ENCODE measurements around the gene NHLH1. TPM values are rescaled to one million over a fixed set of nuclear protein-coding genes. Genes with fewer than 3 reads are reported as not detected.

NHLH1 gene
- total and polyA plus RNA-seq, 4 donors = 0.08 TPM; not detected in 3

GRCh38 chr1:160410406-160411005 lies 43.6 kb downstream of the NHLH1 start:
- Histone ChIP-seq H3K4me3 (ENCODE audit: low read depth in 1 of 3, low read length in 3 of 3) (no peak overlapping the region), H3K9me3 (ENCODE audit: control insufficient read depth in 4 of 4, low read length in 3 of 4) (no peaks in the 10 kb centered on the region), H3K4me1 (ENCODE audit: control insufficient read depth in 4 of 4, insufficient read depth in 4 of 4, low read length in 3 of 4) (no peaks in the 10 kb centered on the region), H3K27me3 (ENCODE audit: control insufficient read depth in 4 of 4, insufficient read depth in 4 of 4, low read length in 3 of 4) (peaks cover 0 to 2% (median 0%) of the 10 kb centered on the region in 4 donors), H3K36me3 (ENCODE audit: control insufficient read depth in 4 of 4, insufficient read depth in 3 of 4, low read depth in 1 of 4, low read length in 3 of 4) (no peaks in the 10 kb centered on the region), H3K27ac (ENCODE audit: low read depth in 1 of 2, low read length in 2 of 2) (no peak overlapping the region), H3K9ac (ENCODE audit: low read depth in 1 of 2, low read length in 2 of 2) (no peak overlapping the region)
- DNase-seq (ENCODE audit: low spot score) = no peak
- 87% methylated on average over 19 of the region's 19 CpGs for WGBS
- TF ChIP-seq SP1 (IDR thresholded peaks at IDR 0.05) (no peak), ATF3 (IDR thresholded peaks at IDR 0.05) (no peak), ZBTB33 (IDR thresholded peaks at IDR 0.05) (no peak), MAX (IDR thresholded peaks at IDR 0.05) (no peak), HNF4G (IDR thresholded peaks at IDR 0.05) (no peak), EGR1 (IDR thresholded peaks at IDR 0.05; ENCODE audit: low read depth in 2 of 2) (no peak), HNF4A (conservative IDR thresholded peaks at IDR 0.05) (no peak), GABPA (IDR thresholded peaks at IDR 0.05 in 1 of 2, conservative IDR thresholded peaks at IDR 0.05 in 1 of 2) (no peak)

GRCh38 chr1:160411271-160412027 lies 44.6 kb downstream of the NHLH1 start:
- Histone ChIP-seq H3K36me3 (ENCODE audit: control insufficient read depth in 4 of 4, insufficient read depth in 3 of 4, low read depth in 1 of 4, low read length in 3 of 4) (no peaks in the 10 kb centered on the region), H3K27me3 (ENCODE audit: control insufficient read depth in 4 of 4, insufficient read depth in 4 of 4, low read length in 3 of 4) (peaks cover 0 to 2% (median 0%) of the 10 kb centered on the region in 4 donors), H3K9me3 (ENCODE audit: control insufficient read depth in 4 of 4, low read length in 3 of 4) (no peaks in the 10 kb centered on the region), H3K9ac (ENCODE audit: low read depth in 1 of 2, low read length in 2 of 2) (no peak overlapping the region), H3K27ac (ENCODE audit: low read depth in 1 of 2, low read length in 2 of 2) (no peak overlapping the region), H3K4me3 (ENCODE audit: low read depth in 1 of 3, low read length in 3 of 3) (no peak overlapping the region), H3K4me1 (ENCODE audit: control insufficient read depth in 4 of 4, insufficient read depth in 4 of 4, low read length in 3 of 4) (no peaks in the 10 kb centered on the region)
- TF ChIP-seq FOXA2 (IDR thresholded peaks at IDR 0.05) = no peak
- no peak for TF ChIP-seq ATF3 (IDR thresholded peaks at IDR 0.05)
- TF ChIP-seq CTCF (IDR thresholded peaks at IDR 0.05; ENCODE audit: low read depth, low read length, missing input control) = no peak
- no peak for TF ChIP-seq REST (IDR thresholded peaks at IDR 0.05)
- WGBS = 78% methylated on average over 6 of the region's 6 CpGs
- DNase-seq (ENCODE audit: low spot score) = no peak

All from liver (tissue), 9 donors.